Middle frontal gyrus (tissue), 1 donor: ENCODE measurements around the gene GLMP.
"Not testable (repeated sequence)": the region's sequence is repeated elsewhere in the genome, so short reads cannot be mapped to it uniquely, and the experiment has no call there.

Experiments
- DNase-seq: peaks from one replicate; pipeline ENCODE4 v3.0.0-alpha.2; 2015; ENCODE audit warnings: low spot score; ENCODE audit errors: extremely low spot score

The GLMP gene

GRCh38 chr1:156295391-156295947 lies at the start of gene GLMP:
Gene GLMP, minus strand, starts transcription at chr1:156295679. Its CDS starts 34 bp downstream, at chr1:156295645.
- DNase-seq = peak; percentile 54

- no peak for DNase-seq
Measured at GRCh38 chr1:156344409-156344808, 48.9 kb upstream of the GLMP start.

GRCh38 chr1:156342166-156342955 lies 46.9 kb upstream of the GLMP start:
- DNase-seq = no peak

GRCh38 chr1:156338180-156338976 lies 42.9 kb upstream of the GLMP start, which contains the start of the genes CCT3 and TSACC:
Gene CCT3, minus strand, starts transcription at chr1:156338292. Its CDS starts 108 bp downstream, at chr1:156338184.
Gene TSACC, plus strand, starts transcription at chr1:156338526. Its CDS starts 1,232 bp downstream, at chr1:156339758.
- peak; percentile 97 for DNase-seq

GRCh38 chr1:156337888-156338179 lies 42.4 kb upstream of the GLMP start:
- DNase-seq = no peak

- DNase-seq = no peak
Measured at GRCh38 chr1:156337052-156337887, 41.8 kb upstream of the GLMP start.

- no peak for DNase-seq
Measured at GRCh38 chr1:156336242-156336641, 40.8 kb upstream of the GLMP start.

GRCh38 chr1:156323179-156323578 lies 27.7 kb upstream of the GLMP start:
- DNase-seq = not testable (repeated sequence)

GRCh38 chr1:156320560-156320959 lies 25.1 kb upstream of the GLMP start:
- no peak for DNase-seq

GRCh38 chr1:156319664-156320063 lies 24.2 kb upstream of the GLMP start:
- no peak for DNase-seq

GRCh38 chr1:156316909-156317308 lies 21.4 kb upstream of the GLMP start:
- no peak for DNase-seq

- no peak for DNase-seq
Measured at GRCh38 chr1:156310962-156311361, 15.5 kb upstream of the GLMP start.

- no peak for DNase-seq
Measured at GRCh38 chr1:156308078-156308477, 12.6 kb upstream of the GLMP start.

- DNase-seq = no peak
Measured at GRCh38 chr1:156305215-156305614, 9.7 kb upstream of the GLMP start.

- no peak for DNase-seq
Measured at GRCh38 chr1:156303241-156303640, 7.8 kb upstream of the GLMP start.

- DNase-seq = no peak
Measured at GRCh38 chr1:156298852-156299357, 3.4 kb upstream of the GLMP start, which contains the start of gene VHLL. Gene VHLL, minus strand, starts transcription at chr1:156299307. Its CDS starts 118 bp downstream, at chr1:156299189.

- no peak for DNase-seq
Measured at GRCh38 chr1:156293895-156294294, 1.6 kb downstream of the GLMP start.

GRCh38 chr1:156293098-156293434 lies 2.4 kb downstream of the GLMP start:
- DNase-seq = no peak

- peak; percentile 53 for DNase-seq
Measured at GRCh38 chr1:156291226-156292061, 4.0 kb downstream of the GLMP start.

- DNase-seq = no peak
Measured at GRCh38 chr1:156289857-156290256, 5.6 kb downstream of the GLMP start.
